Activated CD8-positive, alpha-beta T cell treated with anti-CD3 and anti-CD28 coated beads for 36 hours (primary cell): ENCODE measurements around the gene UGGT1. TPM values are rescaled to one million over a fixed set of nuclear protein-coding genes. Genes with fewer than 3 reads are reported as not detected.

Experiments used
- ATAC-seq: fragments of 200-7000 bp; cut with Tn5 transposase; one replicate; pipeline ENCODE4 v1.10.0; 2021; ENCODE audit warnings: mild to moderate bottlenecking, moderate library complexity
- CTCF ChIA-PET: fragments of 350-600 bp; sonication (Branson Sonifier 250); formaldehyde crosslinking; loops from one replicate; lab custom pipeline; 2021; ENCODE audit warnings: antibody characterized with exemption; lab: Charles Lee
- POLR2A ChIA-PET: fragments of 350-600 bp; sonication (Branson Sonifier 250); formaldehyde crosslinking; loops from one replicate; lab custom pipeline; 2021; ENCODE audit warnings: antibody characterized with exemption; lab: Charles Lee
- DNase-seq: peaks from one replicate; pipeline ENCODE4 v3.0.0-alpha.2; 2020
- H3K27ac Mint-ChIP-seq: one replicate; pipeline ENCODE4 v1.8.0; 2021; ENCODE audit warnings: mild to moderate bottlenecking, mixed read lengths
- H3K27me3 Mint-ChIP-seq: one replicate; pipeline ENCODE4 v1.8.0; 2021; ENCODE audit warnings: mixed read lengths
- H3K36me3 Mint-ChIP-seq: one replicate; pipeline ENCODE4 v1.8.0; 2021; ENCODE audit warnings: low read depth, mixed read lengths
- H3K4me1 Mint-ChIP-seq: one replicate; pipeline ENCODE4 v1.8.0; 2021; ENCODE audit warnings: low read depth, mixed read lengths
- H3K4me3 Mint-ChIP-seq: one replicate; pipeline ENCODE4 v1.8.0; 2021; ENCODE audit warnings: mild to moderate bottlenecking, moderate library complexity, mixed read lengths
- H3K9me3 Mint-ChIP-seq: one replicate; pipeline ENCODE4 v1.8.0; 2021; ENCODE audit warnings: mixed read lengths
- CTCF ChIP-seq: fragments of 200-600 bp; IDR thresholded peaks from one replicate; pipeline ENCODE4 v1.8.0; 2022; ENCODE audit warnings: antibody characterized with exemption, mild to moderate bottlenecking
- intact Hi-C: fragments of 100-400 bp; cut with micrococcal nuclease; formaldehyde crosslinking; loops from one replicate; pipeline ENCODE4 v1.10.0; 2022
- total RNA-seq, 2 experiments: library from RNA; stranded (reverse); gene quantifications; one replicate each; pipeline ENCODE4 v1.2.3, GENCODE V29; 2021

The UGGT1 gene
- total RNA-seq, 2 experiments from 2014 or later, result 47.7 to 51.6 TPM

GRCh38 chr2:128217671-128218070, 126.7 kb downstream of the UGGT1 start:
- Mint-ChIP-seq H3K27me3 (no peaks in the 10 kb centered on the region), H3K9me3 (no peaks in the 10 kb centered on the region), H3K4me3 (no peak overlapping the region), H3K36me3 (no peaks in the 10 kb centered on the region), H3K4me1 (no peaks in the 10 kb centered on the region), H3K27ac (no peak overlapping the region)
- intact Hi-C loops, result no loop called here
- CTCF ChIA-PET, result no interaction called here
- DNase-seq, result no peak
- POLR2A ChIA-PET, result no interaction called here
- ATAC-seq, result no peak
- no peak for TF ChIP-seq CTCF

GRCh38 chr2:128219891-128220290, 128.9 kb downstream of the UGGT1 start:
- POLR2A ChIA-PET, result no interaction called here
- Mint-ChIP-seq H3K4me1 (no peaks in the 10 kb centered on the region), H3K27me3 (no peaks in the 10 kb centered on the region), H3K36me3 (no peaks in the 10 kb centered on the region), H3K27ac (no peak overlapping the region), H3K9me3 (no peaks in the 10 kb centered on the region), H3K4me3 (no peak overlapping the region)
- ATAC-seq (no peak), DNase-seq (no peak)
- no peak for TF ChIP-seq CTCF
- intact Hi-C loops, result no loop called here
- CTCF ChIA-PET, result no interaction called here

GRCh38 chr2:128227862-128228261, 136.9 kb downstream of the UGGT1 start:
- ChIA-PET POLR2A (no interaction called here), CTCF (no interaction called here)
- Mint-ChIP-seq H3K27me3 (no peaks in the 10 kb centered on the region), H3K27ac (no peak overlapping the region), H3K36me3 (no peaks in the 10 kb centered on the region), H3K9me3 (no peaks in the 10 kb centered on the region), H3K4me1 (no peaks in the 10 kb centered on the region), H3K4me3 (no peak overlapping the region)
- TF ChIP-seq CTCF, result no peak
- intact Hi-C loops, result no loop called here
- ATAC-seq (no peak), DNase-seq (no peak)

GRCh38 chr2:128228894-128229293, 137.9 kb downstream of the UGGT1 start:
- DNase-seq, result no peak
- Mint-ChIP-seq H3K27me3 (no peaks in the 10 kb centered on the region), H3K36me3 (no peaks in the 10 kb centered on the region), H3K4me1 (peaks cover 3% of the 10 kb centered on the region), H3K27ac (no peak overlapping the region), H3K4me3 (no peak overlapping the region), H3K9me3 (no peaks in the 10 kb centered on the region)
- ChIA-PET POLR2A (no interaction called here), CTCF (no interaction called here)
- no peak for ATAC-seq
- no peak for TF ChIP-seq CTCF
- intact Hi-C loops, result no loop called here

GRCh38 chr2:128232965-128233789, 142.2 kb downstream of the UGGT1 start:
- H3K9me3 Mint-ChIP-seq, result no peaks in the 10 kb centered on the region
- POLR2A ChIA-PET, result no interaction called here

More at GRCh38 chr2:128232965-128233789, 142.2 kb downstream of the UGGT1 start:
- Mint-ChIP-seq H3K4me3 (peak overlapping the region; percentile 72), H3K36me3 (no peaks in the 10 kb centered on the region), H3K27me3 (no peaks in the 10 kb centered on the region), H3K4me1 (peaks cover 5% of the 10 kb centered on the region), H3K27ac (no peak overlapping the region)
- peak; percentile 99 for ATAC-seq
- CTCF ChIA-PET, result interaction anchor here (0.6 to 1.5 kb wide), 7 partner anchors 11 to 170 kb away, joined by 3 to 7 read pairs (median 4); no protein-coding TSS in a partner anchor
- peak; percentile 80 for TF ChIP-seq CTCF
- DNase-seq, result peak; percentile 92
- intact Hi-C loops, result loop anchor here (10.0 kb wide), 1 partner anchor 168 kb away; no protein-coding TSS in a partner anchor
